ENCODE results near the gene PEX3.

PEX3 gene

DNA sequence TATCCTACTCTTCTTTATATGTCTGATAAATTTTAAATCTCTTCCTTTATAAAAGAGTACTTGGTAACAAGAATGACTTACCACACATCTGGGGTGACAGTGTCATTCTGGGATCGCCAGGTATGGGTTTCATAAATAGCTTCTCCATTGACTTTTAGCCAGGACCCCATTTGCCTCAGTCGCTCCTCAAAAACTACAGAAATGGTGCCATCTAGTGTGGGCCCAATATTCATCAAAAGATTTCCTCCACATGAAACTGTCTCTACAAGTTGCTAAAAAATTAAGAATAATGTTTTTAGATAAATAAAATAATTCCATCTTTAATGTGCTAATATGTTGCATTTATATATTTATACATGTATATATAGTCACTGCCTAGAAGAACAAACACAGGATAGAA, 51.2 kb downstream of the PEX3 start:
- TF ChIP-seq TAF1 (IDR thresholded peaks at IDR 0.05; ENCODE audit: borderline replicate concordance, insufficient read depth, low read length) (no peak), REST (IDR thresholded peaks at IDR 0.05; ENCODE audit: insufficient read depth in 1 of 2, low read depth in 2 of 2, low read length in 2 of 2) (no peak), FOXP2 (optimal IDR thresholded peaks at IDR 0.05; ENCODE audit: borderline replicate concordance, extremely low read depth, extremely low read length, insufficient read depth) (no peak), POLR2AphosphoS5 (IDR thresholded peaks at IDR 0.05; ENCODE audit: low read depth, low read length) (no peak), SIN3A (IDR thresholded peaks at IDR 0.05; ENCODE audit: borderline replicate concordance, insufficient read depth, low read length) (no peak)

GRCh38 chr6:143504369-143504768, 53.8 kb downstream of the PEX3 start:
- TF ChIP-seq TAF1 (IDR thresholded peaks at IDR 0.05; ENCODE audit: borderline replicate concordance, insufficient read depth, low read length) = no peak
- TF ChIP-seq REST (IDR thresholded peaks at IDR 0.05; ENCODE audit: insufficient read depth in 1 of 2, low read depth in 2 of 2, low read length in 2 of 2) = no peak
- TF ChIP-seq FOXP2 (optimal IDR thresholded peaks at IDR 0.05; ENCODE audit: borderline replicate concordance, extremely low read depth, extremely low read length, insufficient read depth) = no peak
- TF ChIP-seq SIN3A (IDR thresholded peaks at IDR 0.05; ENCODE audit: borderline replicate concordance, insufficient read depth, low read length) = no peak
- no peak for TF ChIP-seq POLR2AphosphoS5 (IDR thresholded peaks at IDR 0.05; ENCODE audit: low read depth, low read length)

DNA sequence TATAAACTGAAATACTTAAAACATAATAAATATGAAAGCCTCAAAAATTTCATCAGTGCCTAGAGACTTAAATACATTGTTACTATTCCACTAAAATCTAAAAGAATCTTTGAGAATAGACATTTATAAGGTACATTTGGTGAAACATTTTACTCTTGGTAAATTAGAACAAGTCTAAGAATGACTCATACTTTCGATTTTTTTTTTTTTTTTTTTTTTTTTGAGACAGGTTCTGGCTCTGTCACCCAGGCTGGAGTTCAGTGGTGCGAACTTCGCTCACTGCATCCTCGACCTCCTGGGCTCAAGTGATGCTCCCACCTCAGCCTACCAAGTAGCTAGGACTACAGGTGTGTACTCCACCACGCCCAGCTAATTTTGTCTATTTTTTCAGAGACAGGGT, 54.5 kb downstream of the PEX3 start:
- TF ChIP-seq REST (IDR thresholded peaks at IDR 0.05; ENCODE audit: insufficient read depth in 1 of 2, low read depth in 2 of 2, low read length in 2 of 2) = no peak
- TF ChIP-seq SIN3A (IDR thresholded peaks at IDR 0.05; ENCODE audit: borderline replicate concordance, insufficient read depth, low read length) = no peak
- no peak for TF ChIP-seq TAF1 (IDR thresholded peaks at IDR 0.05; ENCODE audit: borderline replicate concordance, insufficient read depth, low read length)
- no peak for TF ChIP-seq FOXP2 (optimal IDR thresholded peaks at IDR 0.05; ENCODE audit: borderline replicate concordance, extremely low read depth, extremely low read length, insufficient read depth)
- no peak for TF ChIP-seq POLR2AphosphoS5 (IDR thresholded peaks at IDR 0.05; ENCODE audit: low read depth, low read length)

DNA sequence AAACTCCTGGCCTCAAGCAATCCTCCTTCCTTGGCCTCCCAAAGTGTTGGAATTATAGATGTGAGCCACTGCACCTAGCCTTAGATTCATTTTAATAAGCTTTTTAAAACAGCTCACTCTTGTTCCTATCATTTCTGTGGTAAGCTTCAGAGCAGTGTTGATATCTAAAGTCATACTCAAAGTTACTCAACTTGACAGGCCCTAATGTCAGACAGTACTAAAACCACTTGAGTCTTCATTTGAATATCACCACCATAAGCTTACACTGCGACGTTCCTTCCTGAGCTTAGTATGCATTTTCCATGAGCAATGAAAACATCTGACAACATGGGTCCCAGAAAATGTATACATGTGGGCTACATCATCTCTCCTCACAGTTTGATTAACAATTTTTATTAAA, 54.9 kb downstream of the PEX3 start:
- TF ChIP-seq POLR2AphosphoS5 (IDR thresholded peaks at IDR 0.05; ENCODE audit: low read depth, low read length) (no peak), REST (IDR thresholded peaks at IDR 0.05; ENCODE audit: insufficient read depth in 1 of 2, low read depth in 2 of 2, low read length in 2 of 2) (no peak), SIN3A (IDR thresholded peaks at IDR 0.05; ENCODE audit: borderline replicate concordance, insufficient read depth, low read length) (no peak), FOXP2 (optimal IDR thresholded peaks at IDR 0.05; ENCODE audit: borderline replicate concordance, extremely low read depth, extremely low read length, insufficient read depth) (no peak), TAF1 (IDR thresholded peaks at IDR 0.05; ENCODE audit: borderline replicate concordance, insufficient read depth, low read length) (no peak)

GRCh38 chr6:143506199-143506598, 55.6 kb downstream of the PEX3 start:
- TF ChIP-seq POLR2AphosphoS5 (IDR thresholded peaks at IDR 0.05; ENCODE audit: low read depth, low read length) (no peak), SIN3A (IDR thresholded peaks at IDR 0.05; ENCODE audit: borderline replicate concordance, insufficient read depth, low read length) (no peak), TAF1 (IDR thresholded peaks at IDR 0.05; ENCODE audit: borderline replicate concordance, insufficient read depth, low read length) (no peak), FOXP2 (optimal IDR thresholded peaks at IDR 0.05; ENCODE audit: borderline replicate concordance, extremely low read depth, extremely low read length, insufficient read depth) (no peak), REST (IDR thresholded peaks at IDR 0.05; ENCODE audit: insufficient read depth in 1 of 2, low read depth in 2 of 2, low read length in 2 of 2) (no peak)
